HCT116 (cell line): ENCODE data around the gene ZBTB20. TPM values are rescaled to one million over a fixed set of nuclear protein-coding genes. Genes with fewer than 3 reads are reported as not detected.

Experiments used
- ATAC-seq: fragments of 200-7000 bp; cut with Tn5 transposase; 2 replicates; pipeline ENCODE4 v1.9.1; 2020; ENCODE audit warnings: mild to moderate bottlenecking, moderate library complexity
- BruUV-seq: library from RNA; stranded (reverse); fragments of 400-500 nt; replicated peaks from 2 replicates; lab custom pipeline; 2021; lab: Mats Ljungman, UMichigan
- CTCF ChIA-PET: fragments of 300-600 bp; sonication (Branson Sonifier 250); formaldehyde crosslinking; loops from one replicate; lab custom pipeline; 2021; ENCODE audit warnings: antibody characterized with exemption; lab: Charles Lee
- POLR2A ChIA-PET: fragments of 300-600, 350-600 bp; sonication (Branson Sonifier 250); formaldehyde crosslinking; loops from one replicate; lab custom pipeline; 2021; ENCODE audit warnings: antibody characterized with exemption; lab: Charles Lee
- RAD21 ChIA-PET, 2 experiments: fragments of 300-600 bp; sonication (Branson Sonifier 250); formaldehyde crosslinking; loops; one replicate each; lab custom pipeline; 2023; ENCODE audit warnings: low total read pairs in 2 of 2; ENCODE audit not compliant: uncharacterized antibody in 2 of 2, unreplicated experiment in 2 of 2, low non-redundant PET in 1 of 2; lab: Charles Lee
- DNase-seq: peaks from one replicate; pipeline ENCODE4 v3.0.0-alpha.2; 2010; ENCODE audit warnings: low read depth, low spot score
- H2AFZ ChIP-seq: fragments of 200-600 bp; shearing (Covaris generic), sonication (generic); 2 replicates; pipeline ENCODE4 v1.6.1; 2017; ENCODE audit warnings: low read depth, mixed run types, mixed read lengths, antibody characterized with exemption, low read length; ENCODE audit not compliant: poor library complexity, severe bottlenecking
- H3K27ac ChIP-seq: 2 replicates; pipeline ENCODE4 v1.5.1; 2012; ENCODE audit warnings: low read depth, low read length
- H3K27me3 ChIP-seq: fragments of 200-600 bp; sonication (generic); 2 replicates; pipeline ENCODE4 v1.6.1; 2016; ENCODE audit warnings: mixed run types, low read length, mixed read lengths; ENCODE audit not compliant: insufficient read depth
- H3K36me3 ChIP-seq, 2 experiments: fragments of 200-500 bp in 1 of 2; fragments of 200-600 bp in 1 of 2; sonication (Bioruptor generic) in 1 of 2; sonication (generic) in 1 of 2; 2 replicates each; pipeline versions ENCODE4 v1.5.1 to v1.6.1; 2014 to 2016; ENCODE audit warnings: low read length in 2 of 2, inconsistent platforms in 1 of 2, mixed read lengths in 1 of 2, mixed run types in 1 of 2; ENCODE audit not compliant: insufficient read depth in 2 of 2, control insufficient read depth in 1 of 2
- H3K4me1 ChIP-seq, 2 experiments: fragments of 200-600 bp in 1 of 2; sonication (generic) in 1 of 2; 2 replicates each; pipeline versions ENCODE4 v1.5.1 to v1.6.1; 2012 to 2017; ENCODE audit warnings: low read length in 2 of 2, inconsistent platforms in 1 of 2, mild to moderate bottlenecking in 1 of 2, mixed read lengths in 1 of 2, mixed run types in 1 of 2, moderate library complexity in 1 of 2; ENCODE audit not compliant: insufficient read depth in 2 of 2, control insufficient read depth in 1 of 2
- H3K4me2 ChIP-seq: fragments of 200-600 bp; sonication (generic); 2 replicates; pipeline ENCODE4 v1.6.1; 2017; ENCODE audit warnings: mixed run types, low read length, mixed read lengths
- H3K4me3 ChIP-seq, 2 experiments: fragments of 200-600 bp in 1 of 2; sonication (generic) in 1 of 2; replicated peaks in 1 of 2; 2 replicates each; pipeline ENCODE4 v1.5.1; 2011 to 2016; ENCODE audit warnings: low read length in 2 of 2, control low read depth in 1 of 2, low read depth in 1 of 2, mild to moderate bottlenecking in 1 of 2, mixed read lengths in 1 of 2, mixed run types in 1 of 2
- H3K79me2 ChIP-seq: fragments of 200-600 bp; sonication (generic); 2 replicates; pipeline ENCODE4 v1.6.1; 2017; ENCODE audit warnings: mild to moderate bottlenecking, mixed run types, low read length, moderate library complexity, mixed read lengths; ENCODE audit not compliant: insufficient read depth
- H3K9ac ChIP-seq: fragments of 200-600 bp; sonication (generic); 2 replicates; pipeline ENCODE4 v1.6.1; 2016; ENCODE audit warnings: low read length, mixed read lengths
- H3K9me2 ChIP-seq: fragments of 200-600 bp; sonication (generic), shearing (Covaris generic); 2 replicates; pipeline ENCODE4 v1.6.1; 2017; ENCODE audit warnings: mixed run types, mild to moderate bottlenecking, moderate library complexity; ENCODE audit not compliant: insufficient read depth
- H3K9me3 ChIP-seq, 2 experiments: fragments of 200-500 bp in 1 of 2; fragments of 200-600 bp in 1 of 2; sonication (Bioruptor generic) in 1 of 2; sonication (generic) in 1 of 2; 2 replicates each; pipeline ENCODE4 v1.6.1; 2014 to 2017; ENCODE audit warnings: low read length in 2 of 2, mixed read lengths in 2 of 2, inconsistent platforms in 1 of 2, low read depth in 1 of 2, mild to moderate bottlenecking in 1 of 2, mixed run types in 1 of 2, moderate library complexity in 1 of 2; ENCODE audit not compliant: control insufficient read depth in 1 of 2, insufficient read depth in 1 of 2
- H4K20me1 ChIP-seq: fragments of 200-600 bp; sonication (generic), shearing (Covaris generic); 2 replicates; pipeline ENCODE4 v1.6.1; 2017; ENCODE audit warnings: mixed run types, mild to moderate bottlenecking, moderate library complexity; ENCODE audit not compliant: insufficient read depth
- EZH2 ChIP-seq: fragments of 200-600 bp; sonication (generic); IDR thresholded peaks from 2 replicates; pipeline ENCODE4 v1.6.1; 2017; ENCODE audit warnings: antibody characterized with exemption, mixed run types
- EZH2phosphoT487 ChIP-seq: fragments of 200-600 bp; IDR thresholded peaks from 2 replicates; pipeline ENCODE4 v1.6.1; 2018; ENCODE audit warnings: antibody characterized with exemption, borderline replicate concordance
- FOSL1 ChIP-seq: IDR thresholded peaks from 2 replicates; pipeline ENCODE4 v1.6.1; 2012; ENCODE audit warnings: low read depth
- TCF7L2 ChIP-seq: IDR thresholded peaks from 2 replicates; pipeline ENCODE4 v1.7.0; 2011; ENCODE audit warnings: borderline replicate concordance, inconsistent platforms; ENCODE audit not compliant: insufficient read depth, insufficient read length; ENCODE audit errors: extremely low read depth
- YY1 ChIP-seq: IDR thresholded peaks from 2 replicates; pipeline ENCODE4 v1.6.1; 2011; ENCODE audit warnings: low read length, low read depth, moderate library complexity, mild to moderate bottlenecking; ENCODE audit not compliant: insufficient replicate concordance; ENCODE audit errors: extremely low read depth
- ZFX ChIP-seq: fragments of 450-650 bp; IDR thresholded peaks from 2 replicates; pipeline ENCODE4 v1.6.1; 2017
- intact Hi-C: fragments of 100-400 bp; cut with micrococcal nuclease; formaldehyde crosslinking; loops from 2 replicates; pipeline ENCODE4 v1.10.0; 2022
- total RNA-seq: library from RNA; stranded (reverse); gene quantifications from one replicate; pipeline ENCODE4 v1.2.1, GENCODE V29; 2021; ENCODE audit not compliant: unreplicated experiment
- TF ChIP-seq, protein P1 (sequence below): IDR thresholded peaks from 2 replicates; pipeline ENCODE4 v1.6.1; 2012; ENCODE audit warnings: low read depth
- TF ChIP-seq, protein P2 (sequence below): IDR thresholded peaks from 2 replicates; pipeline ENCODE4 v1.6.1; 2012
- TF ChIP-seq, protein P3 (sequence below), 3 experiments: fragments of 200-600 bp in 1 of 3; sonication (generic) in 1 of 3; IDR thresholded peaks in 2 of 3; conservative IDR thresholded peaks in 1 of 3; 2 replicates each; pipeline ENCODE4 v1.5.1; 2012 to 2017; ENCODE audit warnings: low read depth in 2 of 3, low read length in 2 of 3, antibody characterized with exemption in 1 of 3, borderline replicate concordance in 1 of 3, control low read depth in 1 of 3, mild to moderate bottlenecking in 1 of 3, mixed read lengths in 1 of 3, mixed run types in 1 of 3, moderate library complexity in 1 of 3; ENCODE audit not compliant: insufficient read depth in 1 of 3
- TF ChIP-seq, protein P4 (sequence below): IDR thresholded peaks from 2 replicates; pipeline ENCODE4 v1.6.1; 2012

Gene ZBTB20
- total RNA-seq, 1 experiment from 2014 or later: 42.1 TPM

DNA sequence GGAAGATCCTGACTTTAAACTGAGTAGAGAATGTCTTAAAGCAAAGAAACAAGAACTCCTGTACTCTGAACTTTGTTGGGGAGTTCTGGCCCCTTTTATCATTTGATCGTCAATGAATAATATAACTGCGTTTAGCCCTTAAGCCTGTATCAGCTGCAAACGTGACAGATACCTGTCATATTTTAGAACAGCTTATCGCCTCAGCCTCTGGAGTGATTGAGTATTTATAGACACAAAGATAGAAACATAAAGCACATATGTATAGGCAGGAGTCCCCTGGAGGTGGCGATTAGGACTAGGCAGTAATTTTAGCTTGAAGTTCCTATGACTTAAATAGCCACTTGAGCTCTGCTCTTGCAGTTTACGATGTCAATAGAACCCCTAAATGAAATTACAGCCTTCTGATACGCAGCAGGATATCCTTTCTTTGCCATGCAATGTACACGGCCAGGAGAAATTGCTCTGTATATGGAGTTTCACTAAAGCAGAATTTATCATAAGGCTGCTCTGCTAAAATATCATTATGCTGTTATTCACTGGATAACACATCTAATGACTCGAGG, 531.5 kb downstream of the ZBTB20 start:
- Histone ChIP-seq H3K9me3 (no peaks in the 10 kb centered on the region), H2AFZ (no peak overlapping the region), H3K9me2 (no peaks in the 10 kb centered on the region), H3K4me2 (no peak overlapping the region), H3K4me1 (peaks cover 10 to 49% of the 10 kb centered on the region in 2 experiments; a peak in 2 of 4 replicates), H3K79me2 (peaks cover 100% of the 10 kb centered on the region), H3K27me3 (no peaks in the 10 kb centered on the region), H3K9ac (no peak overlapping the region), H3K36me3 (no peaks in the 10 kb centered on the region; a peak in 1 of 4 replicates), H4K20me1 (no peaks in the 10 kb centered on the region), H3K27ac (no peak overlapping the region), H3K4me3 (no peak overlapping the region)
- no peak for DNase-seq
- TF ChIP-seq FOSL1: no peak
- intact Hi-C loops: no loop called here
- CTCF ChIA-PET: no interaction called here
- ATAC-seq: no peak
- no TSS peak for BruUV-seq
- RAD21 ChIA-PET: no interaction called here
- POLR2A ChIA-PET: no interaction called here

DNA sequence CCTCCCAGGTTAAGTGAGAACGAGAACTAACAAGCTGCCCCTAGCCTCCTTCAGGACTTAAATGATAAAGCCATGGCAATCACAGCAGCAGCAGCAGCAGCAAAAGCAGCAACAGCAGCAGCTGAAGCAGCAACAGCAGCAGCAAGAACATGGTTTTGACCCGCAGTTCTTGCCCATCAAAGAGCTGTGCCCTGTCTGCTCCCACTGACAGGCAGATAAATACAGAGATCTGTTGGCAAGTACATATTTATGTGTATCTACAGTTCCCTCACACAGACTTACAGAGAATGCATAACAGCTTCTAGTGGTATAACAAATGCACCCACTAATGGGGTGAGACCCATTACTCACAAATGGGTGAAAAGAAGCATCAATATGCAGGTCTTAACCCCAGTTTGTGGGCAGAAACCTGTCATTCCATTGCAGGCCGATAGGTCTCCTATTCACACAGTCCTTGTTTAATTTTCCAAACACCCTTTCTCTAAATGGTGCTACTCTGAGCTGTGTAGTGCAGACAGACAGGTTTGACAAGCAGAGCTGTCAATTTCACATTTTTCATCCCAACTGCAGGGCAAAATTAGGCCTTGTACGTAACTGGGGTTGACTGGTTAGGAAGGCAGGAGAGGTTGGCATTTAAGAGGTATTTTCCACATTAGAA, 537.0 kb downstream of the ZBTB20 start:
- peak; percentile 35 for ATAC-seq
- Histone ChIP-seq H3K36me3 (peaks cover 0 to 4% of the 10 kb centered on the region in 2 experiments; a peak in 1 of 4 replicates), H4K20me1 (no peaks in the 10 kb centered on the region), H3K27me3 (no peaks in the 10 kb centered on the region), H3K79me2 (peaks cover 99% of the 10 kb centered on the region), H3K4me1 (peaks cover 25 to 59% of the 10 kb centered on the region in 2 experiments), H3K4me3 (no peak overlapping the region), H3K9me3 (no peaks in the 10 kb centered on the region), H3K27ac (peak overlapping the region; percentile 46), H2AFZ (no peak overlapping the region), H3K4me2 (peak overlapping the region; percentile 35; the same call in 1 of the 2 replicates), H3K9me2 (no peaks in the 10 kb centered on the region), H3K9ac (peak overlapping the region; percentile 15; the same call in 1 of the 2 replicates)
- CTCF ChIA-PET: no interaction called here
- BruUV-seq: no TSS peak
- intact Hi-C loops: no loop called here
- no peak for DNase-seq
- TF ChIP-seq, protein P1, sequence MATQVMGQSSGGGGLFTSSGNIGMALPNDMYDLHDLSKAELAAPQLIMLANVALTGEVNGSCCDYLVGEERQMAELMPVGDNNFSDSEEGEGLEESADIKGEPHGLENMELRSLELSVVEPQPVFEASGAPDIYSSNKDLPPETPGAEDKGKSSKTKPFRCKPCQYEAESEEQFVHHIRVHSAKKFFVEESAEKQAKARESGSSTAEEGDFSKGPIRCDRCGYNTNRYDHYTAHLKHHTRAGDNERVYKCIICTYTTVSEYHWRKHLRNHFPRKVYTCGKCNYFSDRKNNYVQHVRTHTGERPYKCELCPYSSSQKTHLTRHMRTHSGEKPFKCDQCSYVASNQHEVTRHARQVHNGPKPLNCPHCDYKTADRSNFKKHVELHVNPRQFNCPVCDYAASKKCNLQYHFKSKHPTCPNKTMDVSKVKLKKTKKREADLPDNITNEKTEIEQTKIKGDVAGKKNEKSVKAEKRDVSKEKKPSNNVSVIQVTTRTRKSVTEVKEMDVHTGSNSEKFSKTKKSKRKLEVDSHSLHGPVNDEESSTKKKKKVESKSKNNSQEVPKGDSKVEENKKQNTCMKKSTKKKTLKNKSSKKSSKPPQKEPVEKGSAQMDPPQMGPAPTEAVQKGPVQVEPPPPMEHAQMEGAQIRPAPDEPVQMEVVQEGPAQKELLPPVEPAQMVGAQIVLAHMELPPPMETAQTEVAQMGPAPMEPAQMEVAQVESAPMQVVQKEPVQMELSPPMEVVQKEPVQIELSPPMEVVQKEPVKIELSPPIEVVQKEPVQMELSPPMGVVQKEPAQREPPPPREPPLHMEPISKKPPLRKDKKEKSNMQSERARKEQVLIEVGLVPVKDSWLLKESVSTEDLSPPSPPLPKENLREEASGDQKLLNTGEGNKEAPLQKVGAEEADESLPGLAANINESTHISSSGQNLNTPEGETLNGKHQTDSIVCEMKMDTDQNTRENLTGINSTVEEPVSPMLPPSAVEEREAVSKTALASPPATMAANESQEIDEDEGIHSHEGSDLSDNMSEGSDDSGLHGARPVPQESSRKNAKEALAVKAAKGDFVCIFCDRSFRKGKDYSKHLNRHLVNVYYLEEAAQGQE: no peak
- TF ChIP-seq, protein P2, sequence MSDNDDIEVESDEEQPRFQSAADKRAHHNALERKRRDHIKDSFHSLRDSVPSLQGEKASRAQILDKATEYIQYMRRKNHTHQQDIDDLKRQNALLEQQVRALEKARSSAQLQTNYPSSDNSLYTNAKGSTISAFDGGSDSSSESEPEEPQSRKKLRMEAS: no peak
- TF ChIP-seq TCF7L2: no peak
- TF ChIP-seq FOSL1: no peak
- no peak for TF ChIP-seq EZH2phosphoT487
- TF ChIP-seq, protein P3, sequence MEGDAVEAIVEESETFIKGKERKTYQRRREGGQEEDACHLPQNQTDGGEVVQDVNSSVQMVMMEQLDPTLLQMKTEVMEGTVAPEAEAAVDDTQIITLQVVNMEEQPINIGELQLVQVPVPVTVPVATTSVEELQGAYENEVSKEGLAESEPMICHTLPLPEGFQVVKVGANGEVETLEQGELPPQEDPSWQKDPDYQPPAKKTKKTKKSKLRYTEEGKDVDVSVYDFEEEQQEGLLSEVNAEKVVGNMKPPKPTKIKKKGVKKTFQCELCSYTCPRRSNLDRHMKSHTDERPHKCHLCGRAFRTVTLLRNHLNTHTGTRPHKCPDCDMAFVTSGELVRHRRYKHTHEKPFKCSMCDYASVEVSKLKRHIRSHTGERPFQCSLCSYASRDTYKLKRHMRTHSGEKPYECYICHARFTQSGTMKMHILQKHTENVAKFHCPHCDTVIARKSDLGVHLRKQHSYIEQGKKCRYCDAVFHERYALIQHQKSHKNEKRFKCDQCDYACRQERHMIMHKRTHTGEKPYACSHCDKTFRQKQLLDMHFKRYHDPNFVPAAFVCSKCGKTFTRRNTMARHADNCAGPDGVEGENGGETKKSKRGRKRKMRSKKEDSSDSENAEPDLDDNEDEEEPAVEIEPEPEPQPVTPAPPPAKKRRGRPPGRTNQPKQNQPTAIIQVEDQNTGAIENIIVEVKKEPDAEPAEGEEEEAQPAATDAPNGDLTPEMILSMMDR (IDR thresholded peaks at IDR 0.05 in 2 of 3, conservative IDR thresholded peaks at IDR 0.05 in 1 of 3; ENCODE audit: borderline replicate concordance in 1 of 3, insufficient read depth in 1 of 3, low read depth in 2 of 3, low read length in 2 of 3): no peak
- TF ChIP-seq EZH2: no peak
- TF ChIP-seq ZFX: no peak
- TF ChIP-seq YY1: no peak
- TF ChIP-seq, protein P4, sequence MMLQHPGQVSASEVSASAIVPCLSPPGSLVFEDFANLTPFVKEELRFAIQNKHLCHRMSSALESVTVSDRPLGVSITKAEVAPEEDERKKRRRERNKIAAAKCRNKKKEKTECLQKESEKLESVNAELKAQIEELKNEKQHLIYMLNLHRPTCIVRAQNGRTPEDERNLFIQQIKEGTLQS: no peak
- RAD21 ChIA-PET: no interaction called here
- POLR2A ChIA-PET: no interaction called here
